Central memory CD8-positive, alpha-beta T cell (primary cell): Measurements from ENCODE around the gene CBLB.
"Not testable (repeated sequence)": the region's sequence is repeated elsewhere in the genome, so short reads cannot be mapped to it uniquely, and the experiment has no call there.

Experiments
- ATAC-seq: fragments of 150-1000 bp; cut with Tn5 transposase; replicated peaks from 2 replicates; pipeline ENCODE4 v1.10.0; 2022; ENCODE audit warnings: mild to moderate bottlenecking, moderate FRiP score, moderate number of reproducible peaks; ENCODE audit not compliant: poor library complexity, severe bottlenecking; ENCODE audit errors: extremely low read depth
- DNase-seq, 2 donors: peaks; one replicate each; pipeline ENCODE4 v3.0.0; 2021; ENCODE audit warnings: low spot score in 2 of 2
- H3K27ac Mint-ChIP-seq: one replicate; pipeline ENCODE4 v1.8.0; 2022; ENCODE audit warnings: low read depth, mild to moderate bottlenecking, moderate library complexity, mixed read lengths
- H3K27me3 Mint-ChIP-seq: one replicate; pipeline ENCODE4 v1.8.0; 2022; ENCODE audit warnings: mixed read lengths
- H3K36me3 Mint-ChIP-seq: one replicate; pipeline ENCODE4 v1.8.0; 2022; ENCODE audit warnings: mild to moderate bottlenecking, moderate library complexity, mixed read lengths; ENCODE audit not compliant: insufficient read depth
- H3K4me1 Mint-ChIP-seq: one replicate; pipeline ENCODE4 v1.8.0; 2022; ENCODE audit warnings: mixed read lengths
- H3K4me3 Mint-ChIP-seq: one replicate; pipeline ENCODE4 v1.8.0; 2022; ENCODE audit warnings: mild to moderate bottlenecking, moderate library complexity, mixed read lengths
- H3K9me3 Mint-ChIP-seq: one replicate; pipeline ENCODE4 v1.8.0; 2022; ENCODE audit warnings: mixed read lengths

CBLB gene

DNA sequence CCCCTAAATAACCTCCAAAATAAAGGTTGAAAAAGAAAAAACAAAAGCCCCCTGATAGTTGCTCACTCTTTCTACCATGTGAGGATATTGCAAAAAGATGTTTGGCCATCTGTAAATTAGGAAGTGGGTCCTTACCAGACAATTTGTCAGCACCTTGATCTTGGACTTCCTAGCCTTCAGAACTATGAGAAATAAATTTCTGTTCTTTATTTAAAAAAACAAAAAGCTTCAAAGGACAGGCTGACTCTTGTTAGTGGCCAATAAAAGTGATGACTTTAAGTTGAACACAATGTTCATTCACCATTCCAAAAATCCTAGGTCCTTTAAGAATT is 103.5 kb downstream of the CBLB start:
- H3K9me3 Mint-ChIP-seq: peaks cover 14% of the 10 kb centered on the region
- no peaks in the 10 kb centered on the region for H3K27me3 Mint-ChIP-seq
- H3K4me1 Mint-ChIP-seq: peaks cover 85% of the 10 kb centered on the region
- H3K36me3 Mint-ChIP-seq: peaks cover 18% of the 10 kb centered on the region
- H3K27ac Mint-ChIP-seq: peak overlapping the region; percentile 74
- H3K4me3 Mint-ChIP-seq: peak overlapping the region; percentile 16
- ATAC-seq: no peak
- no peak for DNase-seq

DNA sequence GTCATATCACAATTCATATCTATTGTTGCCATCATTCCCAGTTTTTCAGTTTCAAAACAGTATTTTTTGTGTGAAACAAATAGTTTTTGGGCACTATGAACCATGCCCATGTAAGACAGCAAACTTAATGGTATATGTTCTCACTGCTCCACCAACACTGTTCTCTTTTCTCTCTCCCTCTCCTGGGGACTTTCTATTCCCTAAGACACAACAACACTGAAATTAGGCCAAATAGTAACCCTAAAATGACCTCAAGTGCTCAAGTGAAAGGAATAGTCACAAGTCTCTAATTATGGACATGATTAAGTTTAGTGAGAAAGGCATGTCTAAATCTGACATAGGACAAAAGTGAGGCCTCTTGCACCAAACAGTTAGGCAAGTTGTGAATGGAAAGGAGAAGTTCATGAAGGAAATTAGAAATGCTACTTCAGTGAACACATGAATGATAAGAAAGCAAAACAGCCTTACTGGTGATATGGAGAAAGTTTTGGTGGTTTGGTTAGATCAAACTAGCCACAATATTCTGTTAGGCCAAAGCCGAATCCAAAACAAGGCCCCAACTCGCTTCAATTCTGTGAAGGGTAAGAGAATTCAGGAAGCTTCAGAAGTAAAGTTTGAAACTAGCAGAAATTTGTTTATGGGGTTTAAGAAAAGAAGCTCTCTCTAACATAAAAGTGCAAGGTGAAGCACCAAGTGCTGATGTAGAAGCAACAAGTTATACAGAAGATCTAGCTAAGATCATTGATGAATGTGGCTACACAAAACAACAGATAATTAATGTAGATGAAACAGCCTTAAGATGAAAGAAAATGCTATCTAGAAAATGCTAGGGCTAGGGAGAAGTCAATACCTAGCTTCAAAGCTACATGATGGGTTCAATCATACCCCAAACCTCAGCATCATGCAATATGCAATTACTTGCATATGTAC is 104.2 kb downstream of the CBLB start:
- Mint-ChIP-seq H3K4me3 (peak overlapping the region; percentile 39), H3K27ac (peak overlapping the region; percentile 30), H3K36me3 (peaks cover 17% of the 10 kb centered on the region), H3K27me3 (no peaks in the 10 kb centered on the region), H3K9me3 (peaks cover 14% of the 10 kb centered on the region), H3K4me1 (peaks cover 82% of the 10 kb centered on the region)
- DNase-seq (no peak), ATAC-seq (peak; percentile 52)

DNA sequence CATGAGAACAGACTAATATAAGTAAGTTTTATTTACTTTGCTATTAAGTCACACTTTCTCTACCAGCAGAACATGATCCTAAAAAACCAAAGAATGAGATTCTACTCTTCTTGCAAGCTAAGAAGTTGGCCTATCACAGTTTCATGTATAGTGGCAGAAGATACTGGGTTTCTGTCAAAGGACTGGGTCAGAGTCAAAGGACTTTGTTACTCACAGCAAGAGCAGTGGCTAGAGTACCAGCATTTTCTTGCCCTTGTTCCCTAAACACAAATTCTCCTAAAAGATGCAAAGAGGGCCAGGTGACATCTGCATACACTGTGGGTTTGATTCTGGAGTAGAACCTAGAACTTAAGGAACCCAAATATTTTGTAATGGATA is 105.2 kb downstream of the CBLB start:
- Mint-ChIP-seq H3K27ac (peak overlapping the region; percentile 83), H3K36me3 (peaks cover 13% of the 10 kb centered on the region), H3K9me3 (peaks cover 11% of the 10 kb centered on the region), H3K4me1 (peaks cover 83% of the 10 kb centered on the region), H3K27me3 (no peaks in the 10 kb centered on the region), H3K4me3 (no peak overlapping the region)
- ATAC-seq (no peak), DNase-seq (no peak)

DNA sequence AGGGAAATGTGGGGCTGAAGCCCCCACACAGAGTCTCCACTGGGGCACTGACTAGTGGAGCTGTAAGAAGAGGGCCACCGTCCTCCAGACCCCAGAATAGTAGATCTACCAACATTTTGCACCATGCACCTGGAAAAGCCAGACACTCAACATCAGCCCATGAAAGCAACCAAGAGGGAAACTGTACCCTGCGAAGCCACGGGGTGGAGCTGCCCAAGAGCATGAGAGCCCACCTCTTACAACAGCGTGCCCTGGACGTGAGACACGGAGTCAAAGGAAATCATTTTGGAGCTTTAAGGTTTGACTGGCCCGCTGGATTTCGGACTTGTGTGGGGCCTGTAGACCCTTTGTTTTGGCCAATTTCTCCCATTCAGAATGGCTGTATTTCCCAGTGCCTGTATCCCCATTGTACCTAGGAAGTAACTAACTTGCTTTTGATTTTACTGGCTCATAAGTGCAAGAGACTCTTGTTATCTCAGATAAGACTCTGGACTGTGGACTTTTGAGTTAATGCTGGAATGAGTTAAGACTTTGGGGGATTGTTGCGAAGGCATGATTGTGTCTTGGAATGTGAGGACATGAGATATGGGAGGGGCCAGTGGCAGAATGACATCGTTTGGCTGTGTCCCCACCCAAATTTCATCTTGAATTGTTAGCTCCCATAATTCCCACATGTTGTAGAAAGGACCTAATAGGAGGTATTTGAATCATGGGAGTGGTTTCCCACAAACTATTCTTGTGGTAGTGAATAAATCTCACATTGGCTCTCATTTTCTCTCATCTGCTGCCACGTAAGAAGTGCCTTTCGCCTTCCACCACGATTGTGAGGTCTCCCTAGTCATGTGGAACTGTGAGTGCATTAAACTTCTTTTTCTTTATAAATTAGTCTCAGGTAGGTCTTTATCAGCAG is 105.8 kb downstream of the CBLB start:
- H3K4me3 Mint-ChIP-seq: no peak overlapping the region
- H3K9me3 Mint-ChIP-seq: peaks cover 8% of the 10 kb centered on the region
- peaks cover 10% of the 10 kb centered on the region for H3K36me3 Mint-ChIP-seq
- H3K27me3 Mint-ChIP-seq: no peaks in the 10 kb centered on the region
- peaks cover 77% of the 10 kb centered on the region for H3K4me1 Mint-ChIP-seq
- H3K27ac Mint-ChIP-seq: peak overlapping the region; percentile 83
- no peak for ATAC-seq
- no peak for DNase-seq

DNA sequence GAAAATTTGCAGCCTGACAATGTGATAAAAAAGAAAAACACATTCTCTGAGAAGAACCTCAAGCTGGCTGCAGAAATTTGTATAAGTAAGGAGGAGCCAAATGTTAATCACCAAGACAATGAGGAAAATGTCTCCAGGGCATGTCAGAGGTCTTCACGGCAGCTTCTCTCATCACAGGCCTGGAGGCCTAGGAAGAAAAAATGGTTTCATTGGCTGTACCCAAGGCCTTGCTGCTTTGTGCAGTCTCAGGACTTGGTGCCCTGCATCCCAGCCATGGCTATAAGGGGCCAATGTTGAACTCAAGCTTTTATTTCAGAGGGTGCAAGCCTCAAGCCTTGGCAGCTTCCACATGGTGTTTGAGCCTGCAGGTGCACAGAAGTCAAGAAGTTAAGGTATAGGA is 106.6 kb downstream of the CBLB start:
- not testable (repeated sequence) for ATAC-seq, H3K4me3 Mint-ChIP-seq, H3K27me3 Mint-ChIP-seq, H3K9me3 Mint-ChIP-seq, H3K36me3 Mint-ChIP-seq, DNase-seq
- Mint-ChIP-seq H3K27ac (peak overlapping the region; percentile 72), H3K4me1 (peaks cover 71% of the 10 kb centered on the region)

DNA sequence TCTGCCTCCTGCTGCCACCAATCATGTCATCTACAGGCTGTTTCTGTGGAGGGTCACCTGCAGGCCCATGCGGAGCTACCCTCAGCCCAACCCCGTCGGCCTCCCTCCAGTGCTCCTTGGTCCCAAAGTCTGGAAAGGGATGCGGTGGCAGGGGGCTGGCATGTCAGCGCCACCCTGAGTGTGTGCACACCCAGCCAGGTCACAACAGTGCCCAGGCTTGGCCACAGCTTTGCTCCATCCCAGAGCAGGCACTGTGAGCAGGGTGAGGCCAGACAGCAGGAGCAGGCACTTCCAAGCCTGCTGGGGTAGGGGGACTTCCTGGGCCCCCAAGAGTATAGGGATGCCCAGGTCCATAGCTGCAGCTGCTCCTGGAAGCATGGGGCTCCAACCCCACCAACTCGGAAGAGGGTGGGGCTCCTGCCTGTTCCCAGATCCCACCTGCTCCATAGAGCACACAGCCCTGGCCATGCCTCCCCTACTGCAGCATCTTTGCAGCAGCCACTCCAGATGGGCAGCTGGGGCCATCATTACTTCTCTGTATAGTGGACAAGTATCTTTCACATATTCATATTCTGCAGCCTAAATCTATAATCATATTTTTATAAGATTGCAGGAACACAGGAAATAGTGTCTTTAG is 109.3 kb downstream of the CBLB start:
- peak overlapping the region; percentile 65 for H3K27ac Mint-ChIP-seq
- ATAC-seq: no peak
- no peak for DNase-seq
- no peaks in the 10 kb centered on the region for H3K27me3 Mint-ChIP-seq
- peaks cover 60% of the 10 kb centered on the region for H3K4me1 Mint-ChIP-seq
- peaks cover 8% of the 10 kb centered on the region for H3K9me3 Mint-ChIP-seq
- peaks cover 12% of the 10 kb centered on the region for H3K36me3 Mint-ChIP-seq
- no peak overlapping the region for H3K4me3 Mint-ChIP-seq

DNA sequence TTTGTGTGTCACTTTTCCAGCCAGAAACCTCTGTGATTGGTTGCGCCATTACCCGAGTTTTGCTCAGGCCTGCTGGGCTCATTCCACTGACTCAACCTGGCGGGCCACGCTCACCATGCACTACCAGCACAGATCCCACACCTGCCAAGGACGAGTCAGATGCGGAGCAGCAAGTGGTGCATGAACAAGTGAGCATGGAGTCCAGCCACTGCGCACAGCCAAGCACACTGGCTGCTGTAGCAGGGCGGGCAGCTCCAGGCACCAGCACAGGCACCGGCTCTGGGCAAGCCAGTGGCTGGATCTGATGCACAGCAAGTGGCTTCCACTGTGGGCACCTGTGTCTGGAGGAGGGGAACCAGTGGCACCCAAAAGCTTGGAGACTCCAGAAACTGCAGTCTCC is 110.4 kb downstream of the CBLB start:
- Mint-ChIP-seq H3K4me3 (no peak overlapping the region), H3K36me3 (peaks cover 20% of the 10 kb centered on the region), H3K9me3 (peaks cover 8% of the 10 kb centered on the region), H3K27ac (peak overlapping the region; percentile 57), H3K27me3 (no peaks in the 10 kb centered on the region), H3K4me1 (peaks cover 59% of the 10 kb centered on the region)
- DNase-seq: no peak
- ATAC-seq: no peak

DNA sequence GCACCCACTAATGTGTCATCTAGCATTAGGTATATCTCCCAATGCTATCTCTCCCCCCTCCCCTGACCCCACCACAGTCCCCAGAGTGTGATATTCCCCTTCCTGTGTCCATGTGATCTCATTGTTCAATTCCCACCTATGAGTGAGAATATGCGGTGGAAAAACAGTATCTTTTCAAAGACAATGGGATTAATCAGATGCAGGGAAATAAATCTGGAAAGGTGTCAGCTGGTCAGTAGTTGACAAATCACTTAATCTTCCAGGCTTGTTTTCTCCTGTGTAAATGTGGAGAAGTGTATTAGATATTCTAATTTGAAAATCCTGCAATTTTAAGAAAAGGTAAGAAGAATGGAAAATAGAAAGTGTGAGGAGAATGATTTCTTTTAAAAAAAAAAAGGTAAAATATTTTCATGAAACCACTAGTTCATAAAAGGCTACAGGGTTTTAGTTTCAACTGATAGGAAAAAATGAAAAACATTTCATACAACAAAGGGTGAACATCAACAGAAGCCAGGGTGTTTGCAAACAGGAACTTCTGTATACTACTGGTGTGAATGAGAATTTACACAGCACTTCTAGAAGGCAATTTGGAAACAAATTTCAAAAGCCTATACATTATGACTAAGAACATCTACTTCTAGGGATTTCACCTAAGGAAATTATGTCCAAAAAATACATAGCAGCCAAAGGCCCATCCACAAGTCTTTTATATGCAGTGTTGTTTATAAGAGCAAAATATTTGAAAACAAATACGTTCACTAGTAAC is 113.5 kb downstream of the CBLB start:
- Mint-ChIP-seq H3K27ac (peak overlapping the region; percentile 99), H3K4me3 (peak overlapping the region; percentile 50), H3K36me3 (peaks cover 25% of the 10 kb centered on the region), H3K9me3 (no peaks in the 10 kb centered on the region), H3K4me1 (peaks cover 58% of the 10 kb centered on the region), H3K27me3 (no peaks in the 10 kb centered on the region)
- DNase-seq: no peak
- ATAC-seq: no peak

DNA sequence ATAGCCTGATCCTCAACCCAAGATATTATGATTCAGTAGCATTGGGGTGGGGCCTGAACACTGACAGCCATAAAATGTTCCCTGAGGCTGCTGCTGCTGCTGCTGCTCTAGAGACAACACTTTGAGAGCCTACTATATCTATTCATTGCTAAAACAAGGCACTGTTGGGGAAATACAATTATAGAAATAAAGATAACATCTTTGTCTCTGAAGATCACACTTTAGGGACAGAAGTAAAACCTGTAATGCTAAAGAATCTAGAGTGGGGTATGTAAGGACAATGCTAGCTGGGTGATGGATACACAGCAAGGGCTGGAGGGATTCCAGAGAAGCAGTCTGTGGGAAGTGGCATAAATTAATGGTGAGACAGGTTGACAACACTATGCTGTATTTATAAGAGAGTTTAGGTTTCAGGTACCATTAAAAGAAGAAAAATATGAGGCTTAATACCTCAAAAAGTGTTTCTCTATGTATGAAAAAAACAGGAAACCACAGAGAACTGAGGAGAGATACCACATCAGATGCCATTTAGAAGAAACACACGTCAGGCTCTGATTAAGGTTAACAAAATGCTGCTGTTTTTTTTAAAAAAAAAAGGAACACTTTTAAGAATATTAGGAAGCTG is 115.9 kb downstream of the CBLB start:
- H3K4me1 Mint-ChIP-seq: peaks cover 60% of the 10 kb centered on the region
- peak; percentile 22 to 46 for DNase-seq
- peak overlapping the region; percentile 99 for H3K27ac Mint-ChIP-seq
- H3K4me3 Mint-ChIP-seq: peak overlapping the region; percentile 64
- peak; percentile 86 for ATAC-seq
- no peaks in the 10 kb centered on the region for H3K9me3 Mint-ChIP-seq
- no peaks in the 10 kb centered on the region for H3K27me3 Mint-ChIP-seq
- H3K36me3 Mint-ChIP-seq: peaks cover 28% of the 10 kb centered on the region

DNA sequence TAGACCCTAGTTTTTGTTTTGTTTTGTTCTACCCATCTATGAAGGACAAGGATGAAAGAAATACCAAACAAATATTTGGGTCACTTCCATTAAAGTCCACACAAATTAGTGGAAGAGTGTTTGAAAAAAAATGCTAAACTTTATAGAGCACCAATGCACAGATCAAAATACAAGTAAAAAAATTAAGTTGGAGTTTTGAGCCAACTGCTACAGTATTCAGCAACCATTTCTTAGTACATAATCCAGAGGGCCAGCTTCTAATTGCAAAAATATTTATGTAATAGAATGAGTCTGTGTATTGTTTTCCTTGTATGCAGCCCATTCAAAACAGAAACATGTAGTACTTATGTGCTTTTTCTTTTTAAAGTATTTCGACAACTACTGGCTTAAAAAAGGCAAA is 121.1 kb downstream of the CBLB start:
- Mint-ChIP-seq H3K4me3 (no peak overlapping the region), H3K9me3 (no peaks in the 10 kb centered on the region), H3K27me3 (no peaks in the 10 kb centered on the region), H3K36me3 (peaks cover 26% of the 10 kb centered on the region), H3K4me1 (peaks cover 40% of the 10 kb centered on the region), H3K27ac (peak overlapping the region; percentile 90)
- ATAC-seq: no peak
- DNase-seq: no peak

DNA sequence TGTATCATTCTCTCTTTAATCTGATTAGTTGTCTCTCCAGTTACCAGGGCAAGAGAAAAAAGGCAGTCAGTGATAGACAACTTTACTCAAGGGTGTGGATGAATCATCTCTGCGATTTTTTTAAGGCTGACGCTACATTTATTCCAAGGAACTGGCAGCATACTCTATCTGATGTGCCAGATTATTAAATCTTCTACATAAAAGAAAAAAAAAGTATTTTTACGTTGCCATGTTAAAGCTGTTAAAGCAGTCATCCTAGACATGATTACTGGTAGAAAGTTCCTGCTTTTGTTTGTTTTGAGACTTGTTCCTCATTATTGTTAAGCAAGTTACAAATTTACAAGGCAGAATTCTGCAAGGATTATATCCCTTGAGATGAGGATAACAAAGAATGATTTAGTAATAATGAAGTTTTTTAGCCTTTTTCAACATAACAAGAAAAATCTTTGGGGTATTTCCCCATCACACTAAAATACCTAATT is 121.7 kb downstream of the CBLB start:
- ATAC-seq (peak; percentile 94), DNase-seq (no peak)
- Mint-ChIP-seq H3K27ac (peak overlapping the region; percentile 90), H3K36me3 (peaks cover 23% of the 10 kb centered on the region), H3K4me3 (peak overlapping the region; percentile 63), H3K9me3 (no peaks in the 10 kb centered on the region), H3K4me1 (peaks cover 34% of the 10 kb centered on the region), H3K27me3 (no peaks in the 10 kb centered on the region)
